Heart right ventricle (tissue), 16 donors: Measurements from ENCODE around the gene SNX11. TPM values are rescaled to one million over a fixed set of nuclear protein-coding genes. Genes with fewer than 3 reads are reported as not detected.

Source experiments
- ATAC-seq, 8 donors: fragments of 200-7000 bp; cut with Tn5 transposase; one replicate each; pipeline ENCODE4 v1.9.1; 2020; ENCODE audit warnings: mild to moderate bottlenecking in 8 of 8, moderate library complexity in 8 of 8, moderate number of reproducible peaks in 1 of 8
- DNase-seq, 2 donors: peaks; one replicate each; pipeline ENCODE4 v3.0.0-alpha.2; 2020
- H3K27ac ChIP-seq, 10 donors: fragments of 200-600 bp; sonication (generic) in 2 of 10; one replicate each; pipeline versions ENCODE4 v1.5.0 to v1.8.0; 2020 to 2022; ENCODE audit warnings: mild to moderate bottlenecking in 3 of 10
- H3K27me3 ChIP-seq, 7 donors: fragments of 200-600 bp; one replicate each; pipeline ENCODE4 v1.8.0; 2021 to 2022; ENCODE audit warnings: mild to moderate bottlenecking in 2 of 7
- H3K36me3 ChIP-seq, 9 donors: fragments of 200-600 bp; sonication (generic) in 1 of 9; one replicate each; pipeline versions ENCODE4 v1.5.0 to v1.8.0; 2020 to 2022; ENCODE audit warnings: mild to moderate bottlenecking in 2 of 9
- H3K4me1 ChIP-seq, 9 donors: fragments of 200-600 bp; sonication (generic) in 1 of 9; one replicate each; pipeline versions ENCODE4 v1.5.0 to v1.8.0; 2020 to 2022; ENCODE audit warnings: mild to moderate bottlenecking in 4 of 9
- H3K4me3 ChIP-seq, 10 donors: fragments of 200-600 bp; sonication (generic) in 2 of 10; one replicate each; pipeline versions ENCODE4 v1.5.0 to v1.8.0; 2020 to 2022; ENCODE audit warnings: mild to moderate bottlenecking in 7 of 10, moderate library complexity in 2 of 10
- H3K9me3 ChIP-seq, 11 donors: fragments of 200-600 bp in 10 of 11; sonication (generic) in 2 of 11; one replicate each; pipeline versions ENCODE4 v1.5.0 to v1.8.0; 2013 to 2022; ENCODE audit warnings: mild to moderate bottlenecking in 2 of 11, control low read depth in 1 of 11, moderate library complexity in 1 of 11
- WGBS, 2 donors: extraction: QIAGEN DNeasy Blood & Tissue Kit; methylation state at CpG; one replicate each; pipeline ENCODE4 v1.1.7; 2013; ENCODE audit warnings: inconsistent platforms in 1 of 2; 5-methylcytosine and 5-hydroxymethylcytosine counted together
- intact Hi-C, 10 donors: fragments of 100-400 bp; cut with DNase I; formaldehyde crosslinking; loops; one replicate each; pipeline versions ENCODE4 v1.11.1 to v1.14.2; 2022
- polyA plus RNA-seq, 2 donors: library from polyadenylated mRNA; stranded (reverse); fragments of 200-250 nt; gene quantifications; one replicate each; pipeline ENCODE4 v1.2.3, GENCODE V29; 2013
- total RNA-seq, 10 donors: library from RNA; stranded (reverse); fragmentation: NEBNext Ultra II Directional in 3 of 10; extraction: Animal tissue kit (Norgen Biotek cat#: 25700) in 3 of 10; gene quantifications; one replicate each; pipeline versions ENCODE4 v1.2.1 to v1.2.4, GENCODE V29; 2021 to 2023
- TF ChIP-seq, protein P1 (sequence below), 9 donors: fragments of 200-600 bp; sonication (generic) in 2 of 9; IDR thresholded peaks; one replicate each; pipeline versions ENCODE4 v1.5.0 to v1.8.0; 2021 to 2022; ENCODE audit warnings: antibody characterized with exemption in 9 of 9, mild to moderate bottlenecking in 5 of 9, moderate library complexity in 1 of 9
- donor health status: Arrhythmogenic right ventricular cardiomyopathy.
- donor health status: ischemic (EF 13 %, LVEDD 7.1; RV severe dilation, severe dysfunction).
- donor health status: healthy with polysubstance abuse.
- donor health status: DM: no; HTN: yes; CAD: no.
- donor health status: DM: no; HTN: no; CAD: no.
- donor health status: ischemic (EF 25% LVEDD 6.9; RV normal size, moderate dysfunction).
- donor health status: ischemic (EF 25% LVEDD 5.7; RV mildly dilated, moderate dysfunction).
- donor health status: healthy.
- donor health status: DM: yes; HTN: yes; CAD: no.
- donor health status: Ischemic cardiomyopathy.
- donor health status: ischemic (EF 35%, LVEDD 5.7; RV mildly dilated, moderate dysfunction).
- donor health status: nonischemic (EF 11% LVEDD 7.7; RV severe dilation, severe dysfunction).
- donor health status: DM: yes; HTN: yes; CAD: no.
- donor health status: PGD.
- donor health status: ischemic (EF 29% LVEDD 5.4; RV normal size, mild dysfunction).
- donor health status: nonischemic (EF 23%, LVEDD 6.1; RV moderate dilation, normal function).

SNX11 gene
- total and polyA plus RNA-seq, 12 donors = 7.1 to 17.1 (median 12.3) TPM

DNA sequence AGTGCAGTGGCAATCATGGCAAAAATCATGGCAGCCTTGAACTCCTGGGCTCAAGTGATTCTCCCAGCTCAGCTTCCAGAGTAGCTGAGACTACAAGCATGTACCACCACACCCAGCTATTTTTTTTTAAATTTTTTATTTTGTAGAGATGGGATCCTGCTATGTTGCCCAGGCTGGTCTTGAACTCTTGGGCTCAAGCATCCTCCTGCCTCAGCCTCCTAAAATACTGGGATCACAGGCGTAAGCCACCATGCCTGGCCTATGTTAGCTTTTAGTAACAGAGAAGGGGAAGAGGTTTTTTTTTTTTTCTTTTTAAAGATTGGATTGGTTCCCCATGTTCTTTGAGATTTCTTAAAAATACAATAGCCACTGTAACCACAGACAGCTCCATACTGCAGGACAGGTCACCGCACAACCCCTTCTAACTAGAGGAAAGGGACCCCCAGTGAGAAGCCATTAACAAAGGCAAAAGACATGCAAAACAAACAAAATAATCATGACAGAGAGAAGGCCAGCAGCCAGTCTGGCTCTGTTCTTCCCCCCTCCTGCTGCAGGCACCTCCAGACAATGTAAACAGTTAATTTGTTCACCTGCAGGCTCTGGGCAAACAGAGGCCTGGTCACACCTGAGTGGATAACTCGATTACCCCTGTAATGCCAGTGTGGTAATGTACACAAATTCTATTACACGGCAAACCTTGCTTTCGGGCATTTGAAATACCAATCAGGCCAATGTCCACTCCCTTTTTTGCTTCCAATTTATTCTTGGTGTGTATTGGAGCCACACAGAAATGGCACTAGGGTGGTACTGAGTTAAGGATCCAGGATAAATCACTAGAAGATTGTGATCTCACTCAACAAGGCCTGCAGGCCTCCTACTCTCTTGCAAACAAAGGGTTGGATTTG is 52.9 kb downstream of the SNX11 start:
- H3K27me3 ChIP-seq = peaks cover 0 to 25% (median 8%) of the 10 kb centered on the region in 7 donors
- intact Hi-C loops = loop anchor here in 1 of 10 donors (10.0 kb wide), 1 partner anchor 454 kb away; the partner anchor contains the start of genes HOXB7 and HOXB8
- H3K9me3 ChIP-seq = no peaks in the 10 kb centered on the region
- no peaks in the 10 kb centered on the region for H3K36me3 ChIP-seq
- DNase-seq = no peak
- H3K4me3 ChIP-seq = no peak overlapping the region
- no peak overlapping the region for H3K27ac ChIP-seq
- WGBS, 2 donors = 81 to 84% methylated on average over 5 of the region's 5 CpGs
- peaks cover 0 to 5% (median 0%) of the 10 kb centered on the region in 9 donors for H3K4me1 ChIP-seq
- ATAC-seq = no peak
- TF ChIP-seq, protein P1, sequence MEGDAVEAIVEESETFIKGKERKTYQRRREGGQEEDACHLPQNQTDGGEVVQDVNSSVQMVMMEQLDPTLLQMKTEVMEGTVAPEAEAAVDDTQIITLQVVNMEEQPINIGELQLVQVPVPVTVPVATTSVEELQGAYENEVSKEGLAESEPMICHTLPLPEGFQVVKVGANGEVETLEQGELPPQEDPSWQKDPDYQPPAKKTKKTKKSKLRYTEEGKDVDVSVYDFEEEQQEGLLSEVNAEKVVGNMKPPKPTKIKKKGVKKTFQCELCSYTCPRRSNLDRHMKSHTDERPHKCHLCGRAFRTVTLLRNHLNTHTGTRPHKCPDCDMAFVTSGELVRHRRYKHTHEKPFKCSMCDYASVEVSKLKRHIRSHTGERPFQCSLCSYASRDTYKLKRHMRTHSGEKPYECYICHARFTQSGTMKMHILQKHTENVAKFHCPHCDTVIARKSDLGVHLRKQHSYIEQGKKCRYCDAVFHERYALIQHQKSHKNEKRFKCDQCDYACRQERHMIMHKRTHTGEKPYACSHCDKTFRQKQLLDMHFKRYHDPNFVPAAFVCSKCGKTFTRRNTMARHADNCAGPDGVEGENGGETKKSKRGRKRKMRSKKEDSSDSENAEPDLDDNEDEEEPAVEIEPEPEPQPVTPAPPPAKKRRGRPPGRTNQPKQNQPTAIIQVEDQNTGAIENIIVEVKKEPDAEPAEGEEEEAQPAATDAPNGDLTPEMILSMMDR (IDR thresholded peaks at IDR 0.05) = no peak

DNA sequence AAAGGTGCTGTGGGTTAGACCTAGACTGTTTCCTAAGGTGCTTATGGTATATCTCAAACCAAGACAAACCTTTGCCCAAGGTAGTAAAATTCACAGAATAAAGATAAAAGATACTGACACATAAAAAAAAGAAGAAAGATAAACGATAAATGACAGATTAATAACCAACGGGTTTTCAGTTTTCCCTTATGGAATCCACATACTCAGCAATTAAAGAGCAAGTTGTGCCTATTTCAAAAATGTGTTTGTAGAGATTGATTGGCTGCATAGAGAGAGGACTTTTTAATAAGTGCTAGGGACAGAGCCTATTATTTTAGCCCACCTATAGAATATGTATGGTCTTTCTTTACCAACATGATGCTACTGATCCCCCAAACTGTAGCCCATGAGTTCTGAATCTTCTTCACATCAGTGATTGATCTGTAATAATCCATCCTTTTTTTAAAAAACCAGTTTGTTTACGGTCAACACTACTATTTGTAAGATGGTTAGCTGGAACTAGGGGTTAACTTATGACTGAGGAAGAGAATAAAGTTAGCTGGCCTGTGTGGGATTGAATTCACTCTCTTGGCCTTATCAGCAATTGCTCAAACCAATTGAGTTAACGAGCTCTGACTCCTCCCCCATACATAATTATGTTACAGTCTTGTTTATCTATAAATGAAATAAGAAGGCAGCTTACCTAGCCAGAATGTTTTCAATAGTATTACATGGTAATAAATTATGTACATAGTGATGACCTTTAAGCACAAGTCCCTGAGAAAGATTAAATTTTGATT is 53.8 kb downstream of the SNX11 start:
- intact Hi-C loops = loop anchor here in 1 of 10 donors (10.0 kb wide), 1 partner anchor 453 kb away; the partner anchor contains the start of genes HOXB7 and HOXB8
- Histone ChIP-seq H3K27ac (no peak overlapping the region), H3K4me3 (no peak overlapping the region), H3K36me3 (no peaks in the 10 kb centered on the region), H3K27me3 (peaks cover 0 to 23% (median 5%) of the 10 kb centered on the region in 7 donors), H3K4me1 (peaks cover 0 to 5% (median 0%) of the 10 kb centered on the region in 9 donors), H3K9me3 (no peaks in the 10 kb centered on the region)
- ATAC-seq = no peak
- 91% methylated on average over 4 of the region's 4 CpGs for WGBS, 2 donors
- DNase-seq = no peak
- TF ChIP-seq, protein P1 (IDR thresholded peaks at IDR 0.05) = no peak

DNA sequence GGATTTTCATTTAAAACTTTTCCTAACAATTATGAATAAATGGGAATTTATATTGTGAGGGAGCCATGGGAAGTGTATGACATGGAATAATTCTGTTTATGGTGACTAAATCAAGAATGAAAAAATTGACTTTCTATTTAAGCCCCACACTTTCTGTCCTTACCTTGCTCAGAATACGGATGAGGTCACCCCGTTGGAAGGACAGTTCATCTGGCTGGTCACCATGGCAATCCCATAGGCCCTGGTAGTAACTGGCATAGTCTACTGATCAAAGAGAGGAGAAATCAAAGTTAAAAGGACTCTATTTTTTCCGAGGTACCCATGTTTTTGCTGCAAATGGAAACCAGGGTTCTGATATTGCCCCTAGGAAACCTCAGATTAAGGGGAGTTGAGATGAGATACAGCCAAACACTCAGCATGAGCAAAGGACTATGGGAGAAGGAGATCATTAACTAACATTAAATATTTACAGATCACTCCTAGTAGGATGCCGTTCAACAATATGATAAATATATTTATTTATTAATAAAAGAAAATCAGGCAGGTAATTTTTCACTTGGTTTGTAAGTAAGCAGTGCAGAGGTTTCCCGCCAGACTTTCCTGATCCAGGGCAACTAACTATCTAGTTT is 54.9 kb downstream of the SNX11 start:
- Histone ChIP-seq H3K27ac (no peak overlapping the region), H3K27me3 (peaks cover 0 to 31% (median 10%) of the 10 kb centered on the region in 7 donors), H3K4me3 (no peak overlapping the region), H3K36me3 (no peaks in the 10 kb centered on the region), H3K4me1 (peaks cover 0 to 5% (median 0%) of the 10 kb centered on the region in 9 donors), H3K9me3 (no peaks in the 10 kb centered on the region)
- 92 to 93% methylated on average over 5 of the region's 5 CpGs for WGBS, 2 donors
- TF ChIP-seq, protein P1 (IDR thresholded peaks at IDR 0.05) = no peak
- intact Hi-C loops = loop anchor here in 1 of 10 donors (10.0 kb wide), 1 partner anchor 452 kb away; the partner anchor contains the start of genes HOXB7 and HOXB8
- DNase-seq = no peak
- ATAC-seq = no peak
